Activated CD4-positive, alpha-beta T cell treated with anti-CD3 and anti-CD28 coated beads, Interleukin-10, Interleukin-2, amounts not matched to agents 100 ng/mL and 50 ng/mL, durations not matched to agents 16 hours and 8 hours (primary cell): Measurements from ENCODE around the gene HSD17B14.
"Not testable (repeated sequence)": the region's sequence is repeated elsewhere in the genome, so short reads cannot be mapped to it uniquely, and the experiment has no call there.

ENCODE experiments used
- DNase-seq: peaks from one replicate; pipeline ENCODE4 v3.0.0-alpha.2; 2020

The HSD17B14 gene

GRCh38 chr19:48867123-48867745 lies 30.9 kb upstream of the HSD17B14 start:
- DNase-seq: no peak

GRCh38 chr19:48866692-48867091 lies 30.4 kb upstream of the HSD17B14 start:
- no peak for DNase-seq

GRCh38 chr19:48862827-48863226 lies 26.5 kb upstream of the HSD17B14 start:
- DNase-seq: no peak

GRCh38 chr19:48861313-48861712 lies 25.0 kb upstream of the HSD17B14 start:
- DNase-seq: no peak

DNA sequence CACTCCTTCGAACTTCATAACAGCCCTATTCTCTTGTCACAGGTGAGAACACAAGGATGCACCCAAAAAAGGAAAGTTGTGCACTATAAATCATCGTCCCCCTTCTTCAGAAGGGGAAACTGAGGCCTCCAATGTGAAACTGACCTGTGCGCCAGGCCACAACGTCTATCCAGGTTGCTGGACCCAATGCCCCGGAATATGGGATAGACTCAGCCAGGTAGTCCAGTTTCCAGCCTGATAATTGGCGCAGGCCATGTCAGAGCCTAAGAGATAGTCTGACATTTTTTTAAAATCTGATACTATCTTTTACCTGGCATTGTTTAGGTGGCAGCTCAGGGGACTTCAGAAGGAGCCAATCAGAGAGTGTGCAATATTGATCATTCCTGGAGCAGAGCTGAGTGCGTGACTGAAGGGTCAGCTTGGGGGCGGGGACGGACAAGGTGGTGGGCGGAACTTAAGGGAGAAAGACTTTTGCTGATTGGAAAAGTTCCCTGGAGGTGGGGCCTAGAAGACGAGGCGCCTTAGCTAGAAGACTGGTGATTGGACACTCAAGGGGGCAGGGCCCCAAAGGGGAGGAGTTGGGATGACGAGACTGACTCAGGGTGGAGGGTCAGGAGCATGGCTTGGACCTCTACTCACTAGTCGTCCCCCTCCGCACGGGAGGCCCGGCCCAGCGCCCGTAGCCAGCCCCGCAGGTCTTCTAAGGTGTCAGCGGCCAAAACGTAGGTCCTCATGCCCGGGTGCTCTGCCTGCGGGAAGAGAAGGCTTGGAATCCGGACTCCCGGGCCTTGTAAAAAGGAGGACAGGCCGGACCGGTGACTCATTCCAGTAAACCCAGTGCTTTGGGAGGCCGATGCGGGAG lies 23.7 kb upstream of the HSD17B14 start:
- DNase-seq: peak; percentile 37

GRCh38 chr19:48858984-48859710 lies 22.9 kb upstream of the HSD17B14 start:
- peak; percentile 83 for DNase-seq

DNA sequence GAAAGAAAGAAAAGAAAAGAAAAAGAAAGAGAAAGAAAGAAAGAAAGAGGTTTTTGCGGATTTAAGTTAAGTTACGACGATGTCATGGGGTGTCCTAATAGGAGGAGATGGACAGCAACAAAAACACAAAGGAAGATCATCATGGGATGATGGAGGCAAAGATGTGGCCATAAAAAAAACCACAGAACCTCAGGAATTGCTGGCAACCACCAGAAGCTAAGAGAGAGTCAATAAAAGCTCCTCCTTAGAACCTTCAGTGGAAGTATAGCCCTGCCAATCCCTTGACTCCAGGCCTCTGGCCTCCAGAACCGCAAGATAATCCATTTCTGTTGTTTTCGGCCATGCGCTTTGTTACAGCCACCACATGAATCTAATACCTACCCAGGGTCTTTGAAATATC lies 20.6 kb upstream of the HSD17B14 start:
- DNase-seq: no peak

- no peak for DNase-seq
These were observed 17.8 kb upstream of the HSD17B14 start for GRCh38 chr19:48854103-48854502.

DNA sequence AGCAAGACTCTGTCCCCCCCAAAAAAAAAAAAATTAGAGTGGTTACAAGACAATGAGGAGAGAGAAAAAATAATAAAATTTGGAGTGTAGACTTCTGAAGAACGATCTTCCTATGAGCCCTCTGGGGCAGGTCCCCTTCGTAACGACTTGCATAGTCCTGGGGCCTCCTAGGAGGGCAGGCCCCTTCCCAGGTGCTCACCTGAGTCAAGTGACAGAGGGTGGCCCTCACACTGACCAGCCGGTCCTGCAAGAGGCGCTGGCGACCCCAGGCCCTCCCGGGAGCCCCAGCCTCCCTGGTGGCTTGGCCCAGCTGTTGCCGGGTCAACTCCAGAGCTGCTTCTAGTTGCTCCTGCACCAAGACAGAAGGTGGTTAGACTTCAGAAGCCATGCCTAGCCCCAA lies 17.2 kb upstream of the HSD17B14 start:
- no peak for DNase-seq

- DNase-seq: no peak
These were observed 16.0 kb upstream of the HSD17B14 start for GRCh38 chr19:48852292-48852691.

GRCh38 chr19:48846659-48847058 lies 10.4 kb upstream of the HSD17B14 start:
- not testable (repeated sequence) for DNase-seq

- no peak for DNase-seq
These were observed 9.1 kb upstream of the HSD17B14 start for GRCh38 chr19:48845384-48845783.

DNA sequence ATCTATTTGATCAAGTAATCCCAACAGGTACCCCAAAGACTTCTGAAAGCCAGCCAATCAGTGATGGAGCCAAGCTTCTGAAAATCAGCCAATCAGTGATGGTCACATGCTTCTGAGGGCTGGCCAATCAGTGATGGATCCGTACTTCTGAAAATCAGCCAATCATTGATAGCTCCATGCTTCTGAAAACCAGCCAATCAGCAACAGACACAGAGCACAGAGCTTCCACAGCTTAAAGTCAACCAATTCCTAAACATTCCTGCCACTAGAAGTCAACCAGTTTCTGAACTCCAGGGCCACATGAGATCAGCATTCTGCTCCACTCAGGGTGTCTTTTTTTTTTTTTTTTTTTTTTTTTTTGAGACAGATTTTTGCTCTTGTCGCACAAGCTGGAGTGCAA lies 8.2 kb upstream of the HSD17B14 start:
- DNase-seq: no peak

DNA sequence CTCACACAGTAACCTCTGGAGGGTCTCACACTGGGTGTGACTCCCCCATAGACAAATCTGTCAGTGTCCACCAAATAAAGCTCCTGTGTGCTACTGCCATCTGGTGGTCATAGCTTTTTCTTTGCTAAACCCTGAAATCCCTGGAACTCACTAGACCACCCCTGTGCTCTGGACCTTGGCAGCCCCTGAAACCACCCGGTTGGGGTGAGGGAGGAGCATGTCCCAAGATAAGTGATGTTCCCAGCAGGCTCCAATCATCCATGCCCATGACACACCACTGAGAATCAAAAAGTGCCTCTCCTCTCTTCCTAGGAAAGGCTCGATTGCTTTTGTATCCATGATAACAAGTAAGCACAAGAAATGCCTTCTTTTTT lies 6.5 kb upstream of the HSD17B14 start:
- DNase-seq: peak; percentile 56

DNA sequence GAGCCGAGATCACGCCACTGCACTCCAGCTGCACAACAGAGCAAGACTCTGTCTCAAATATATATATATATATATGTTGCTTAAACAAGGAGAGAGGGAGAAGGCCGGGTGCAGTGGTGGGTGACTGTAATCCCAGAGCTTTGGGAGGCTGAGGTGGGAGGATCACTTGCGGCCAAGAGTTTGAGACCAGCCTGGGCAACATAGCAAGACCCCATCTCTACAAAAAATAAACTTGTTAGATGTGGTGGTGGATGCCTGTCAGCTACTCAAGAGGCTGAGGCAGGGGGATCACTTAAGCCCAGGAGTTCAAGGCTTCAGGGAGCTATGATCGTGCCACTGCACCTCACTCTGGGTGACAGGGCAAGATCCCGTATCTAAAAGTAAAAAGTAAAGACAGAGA lies 5.3 kb upstream of the HSD17B14 start:
- DNase-seq: no peak

DNA sequence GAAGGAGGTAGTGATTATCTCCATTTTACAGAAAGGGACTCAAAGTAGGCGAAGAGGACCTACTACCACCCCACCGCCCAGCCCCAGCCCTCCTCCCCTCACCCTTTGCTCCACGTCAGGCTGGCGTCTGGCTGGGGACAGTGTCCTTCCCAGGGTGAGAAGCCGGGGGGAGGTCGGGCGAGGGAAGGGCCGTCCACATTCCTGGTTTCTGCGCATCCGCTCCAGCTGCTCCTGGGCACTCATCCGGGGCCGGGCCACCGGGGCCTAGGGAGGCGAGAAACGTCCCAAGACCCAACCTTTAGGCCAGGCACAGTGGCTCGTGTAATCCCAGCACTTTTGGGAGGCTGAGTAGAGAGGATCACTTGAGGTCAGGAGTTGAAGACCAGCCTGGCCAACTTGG lies 4.8 kb upstream of the HSD17B14 start:
- DNase-seq: no peak

- no peak for DNase-seq
These were observed 1.4 kb upstream of the HSD17B14 start for GRCh38 chr19:48837687-48838086.

GRCh38 chr19:48837051-48837524 lies 797 bp upstream of the HSD17B14 start:
- DNase-seq: peak; percentile 88

- peak; percentile 95 for DNase-seq
These were observed 580 bp downstream of the HSD17B14 start for GRCh38 chr19:48835734-48836088.

DNA sequence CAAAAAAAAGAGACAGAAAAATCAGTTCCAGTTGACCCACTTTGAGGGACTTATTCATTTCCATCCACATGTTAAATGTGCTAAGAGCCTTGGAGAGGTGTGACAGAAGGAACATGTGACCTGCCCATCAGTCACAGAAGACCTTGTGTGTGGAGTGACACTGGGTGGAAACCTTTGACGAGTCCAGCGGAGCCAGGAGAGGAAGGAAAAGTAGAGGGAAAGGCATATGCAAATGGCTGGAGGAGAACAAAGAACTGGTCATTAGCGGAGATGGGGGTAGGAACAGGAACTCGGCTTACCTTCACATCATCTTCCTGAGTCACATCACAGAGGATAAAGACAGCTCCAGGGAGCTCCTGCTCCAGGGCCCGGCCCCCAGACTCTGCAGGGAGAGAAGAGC lies 2.3 kb downstream of the HSD17B14 start:
- DNase-seq: no peak

DNA sequence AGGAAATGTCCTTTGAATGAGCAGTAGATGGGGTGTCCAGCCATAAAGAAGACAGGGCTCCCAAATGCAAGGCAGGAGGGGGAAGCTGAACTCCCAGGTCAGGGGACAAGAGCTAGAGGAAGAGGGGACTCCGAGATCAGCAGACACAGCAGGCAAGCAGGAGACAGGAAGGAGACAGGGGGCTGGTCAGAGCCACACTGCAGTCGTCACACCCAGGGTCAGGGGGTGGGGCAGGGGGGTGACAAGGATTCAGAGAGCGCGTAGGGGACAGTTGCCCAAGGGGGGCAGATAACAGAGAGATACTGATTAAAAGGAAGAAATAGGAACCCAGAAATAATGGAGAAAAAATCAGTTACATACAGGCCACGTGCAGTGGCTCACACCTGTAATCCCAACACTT lies 3.2 kb downstream of the HSD17B14 start:
- DNase-seq: no peak

DNA sequence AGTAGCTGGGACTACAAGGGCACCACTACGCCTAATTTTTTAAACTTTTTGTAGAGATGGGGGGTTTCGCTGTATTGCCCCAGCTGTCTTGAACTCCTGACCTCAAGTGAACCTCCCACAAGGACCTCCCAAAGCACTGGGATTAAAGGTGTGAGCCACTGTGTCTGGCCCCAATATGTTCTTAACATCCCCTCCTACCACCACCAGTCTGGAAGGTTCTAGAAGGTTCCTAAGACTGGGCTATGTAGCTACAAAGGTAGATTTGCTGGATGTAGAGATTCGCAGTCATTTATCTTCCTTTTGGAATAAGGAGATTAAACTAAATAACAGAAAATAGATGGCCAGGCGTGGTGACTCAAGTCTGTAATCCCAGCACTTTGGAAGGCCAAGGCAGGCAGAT lies 5.3 kb downstream of the HSD17B14 start:
- no peak for DNase-seq

DNA sequence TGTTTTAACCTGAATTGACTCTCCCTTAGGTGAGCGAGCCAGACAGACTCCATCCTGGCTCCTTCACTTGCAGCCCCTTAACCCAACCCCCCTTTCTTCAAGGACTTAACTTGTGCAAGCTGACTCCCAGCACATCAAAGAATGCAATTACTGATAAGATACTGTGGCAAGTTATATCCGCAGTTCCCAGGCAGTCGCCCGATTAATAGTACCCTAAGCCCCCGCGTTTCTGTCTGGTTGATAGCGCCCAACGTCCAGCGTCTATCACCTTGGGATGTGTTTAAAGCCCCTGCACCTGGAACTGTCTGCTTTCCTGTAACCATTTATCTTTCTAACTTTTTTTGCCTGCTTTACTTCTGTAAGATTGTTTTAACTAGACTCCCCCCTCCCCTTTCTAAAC lies 6.2 kb downstream of the HSD17B14 start:
- DNase-seq: no peak

DNA sequence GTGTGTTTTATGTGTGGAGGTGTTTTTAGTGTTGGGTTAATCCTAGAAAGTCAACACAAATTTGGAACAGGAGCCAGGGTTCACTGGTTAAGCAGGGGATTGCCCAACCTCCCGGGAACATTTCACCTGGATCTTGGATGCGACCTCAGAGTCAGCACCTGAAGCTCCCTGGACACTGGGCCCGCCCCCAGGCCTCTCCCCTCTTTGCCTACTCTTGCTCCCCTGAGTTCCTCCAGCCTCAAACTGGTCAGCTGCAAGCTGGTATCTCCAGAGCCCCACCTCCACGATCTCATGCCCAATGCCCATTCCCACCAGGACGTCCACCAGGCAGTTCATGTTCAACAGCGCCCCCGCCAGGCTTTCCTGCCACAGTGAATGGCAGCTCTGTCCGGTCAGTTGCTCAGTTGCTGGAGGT lies 9.7 kb downstream of the HSD17B14 start:
- DNase-seq: no peak
